ENCODE measurements around the gene RIN1. TPM values are rescaled to one million over a fixed set of nuclear protein-coding genes. Genes with fewer than 3 reads are reported as not detected.

The RIN1 gene
- total RNA-seq, 2 experiments from 2014 or later: 1.3 TPM

DNA sequence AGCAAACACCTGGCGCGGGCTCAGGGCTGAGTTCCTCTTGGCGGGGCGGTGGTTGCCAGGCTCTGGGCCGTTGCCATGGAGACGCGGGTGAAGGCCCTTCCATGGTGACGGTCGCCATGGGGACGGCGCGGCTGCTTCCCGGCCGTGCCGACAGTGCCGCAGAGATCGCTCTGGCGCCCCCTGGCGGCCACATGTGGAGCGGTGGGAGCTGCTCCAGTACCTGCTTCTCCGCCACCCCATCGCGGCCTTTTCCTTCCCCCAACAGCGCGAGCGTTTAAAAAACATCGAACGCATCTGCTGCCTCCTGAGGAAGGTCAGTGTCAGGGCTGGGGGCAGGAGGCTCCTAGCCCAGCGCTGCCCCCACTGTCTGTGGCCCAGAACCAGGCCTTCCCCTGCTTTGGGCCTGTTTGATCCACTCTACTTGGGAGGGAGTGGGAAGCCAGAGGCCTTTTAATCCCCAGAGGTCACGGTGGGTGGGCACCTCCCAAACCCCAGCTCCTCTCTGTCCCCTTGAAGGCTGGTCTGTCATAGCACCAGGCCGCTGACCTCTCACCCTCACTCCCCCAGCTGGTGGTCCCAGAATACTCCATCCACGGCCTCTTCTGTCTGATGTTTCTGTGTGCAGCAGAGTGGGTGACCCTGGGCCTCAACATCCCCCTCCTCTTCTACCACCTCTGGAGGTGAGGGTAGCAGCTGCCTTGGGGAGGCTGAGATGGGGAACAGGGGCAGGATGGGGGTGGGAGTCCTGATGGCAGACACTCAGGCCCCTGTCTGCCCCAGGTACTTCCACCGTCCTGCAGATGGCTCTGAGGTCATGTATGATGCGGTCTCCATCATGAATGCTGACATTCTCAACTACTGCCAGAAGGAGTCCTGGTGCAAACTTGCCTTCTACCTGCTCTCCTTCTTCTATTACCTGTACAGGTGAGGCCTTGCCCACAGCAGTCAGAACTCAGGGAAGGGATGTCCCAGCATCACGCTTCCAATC, 53.5 kb downstream of the RIN1 start:
- peaks cover 2% of the 10 kb centered on the region for H3K36me3 Mint-ChIP-seq (ENCODE audit: low read depth)
- ChIA-PET CTCF (interaction anchor here (0.7 to 6.3 kb wide), 15 partner anchors 8 to 284 kb away, joined by 3 to 64 read pairs (median 4); partner anchors contain the start of genes RAB1B and TMEM151A), POLR2A (interaction anchor here (0.6 to 3.3 kb wide), 4 partner anchors 11 to 60 kb away, joined by 3 to 16 read pairs (median 9); partner anchors contain the start of gene RAB1B)
- peaks cover 44% of the 10 kb centered on the region for H3K4me1 Mint-ChIP-seq (ENCODE audit: low read depth)
- H3K4me3 Mint-ChIP-seq: no peak overlapping the region
- peak; percentile 86 for ATAC-seq
- H3K27me3 Mint-ChIP-seq (ENCODE audit: low read depth): peaks cover 7% of the 10 kb centered on the region
- H3K9me3 Mint-ChIP-seq (ENCODE audit: insufficient read depth): no peaks in the 10 kb centered on the region
- H3K27ac Mint-ChIP-seq: peak overlapping the region; percentile 69
- peak; percentile 99 for DNase-seq

Other genes with a start within 250 kb of the RIN1 start
- gene KLC2, start 78.7 kb downstream of the RIN1 start, total RNA-seq: 10 to 100 TPM; 53.5 to 59.8 TPM
- gene RAB1B, start 67.8 kb downstream of the RIN1 start, total RNA-seq: 100 to 1,000 TPM; 160 to 170 TPM
- 1 to 10 TPM; 2.7 to 3.6 TPM for gene CNIH2, start 58.3 kb downstream of the RIN1 start, total RNA-seq
- gene YIF1A, start 47.3 kb downstream of the RIN1 start, total RNA-seq: 10 to 100 TPM; 46.6 to 58.6 TPM
- not detected for gene TMEM151A, start 44.5 kb downstream of the RIN1 start, total RNA-seq
- 10 to 100 TPM; 79.5 to 80.8 TPM for gene CD248, start 19.4 kb downstream of the RIN1 start, total RNA-seq
- 10 to 100 TPM; 53.2 to 57.1 TPM for gene BRMS1, start 8.7 kb upstream of the RIN1 start, total RNA-seq
- 1 to 10 TPM; 7.6 TPM for gene B4GAT1, start 11.2 kb upstream of the RIN1 start, total RNA-seq
- gene SLC29A2, start 35.3 kb upstream of the RIN1 start, total RNA-seq: 10 to 100 TPM; 10.0 to 11.1 TPM
- under 1 TPM; 0.18 to 0.34 TPM for gene NPAS4, start 84.6 kb upstream of the RIN1 start, total RNA-seq
- 100 to 1,000 TPM in 1 of 2 experiments, 10 to 100 TPM in 1; 93.7 to 100 TPM for gene MRPL11, start 102.4 kb upstream of the RIN1 start, total RNA-seq
- gene PELI3, start 130.5 kb upstream of the RIN1 start, total RNA-seq: 1 to 10 TPM; 5.1 to 5.8 TPM
- 10 to 100 TPM; 73.3 to 79.1 TPM for gene DPP3, start 144.0 kb upstream of the RIN1 start, total RNA-seq
- gene BBS1, start 174.2 kb upstream of the RIN1 start, total RNA-seq: 10 to 100 TPM; 10.6 to 14.0 TPM
- gene ZDHHC24, start 209.6 kb upstream of the RIN1 start, total RNA-seq: 10 to 100 TPM; 15.5 to 15.9 TPM
- gene ACTN3, start 210.5 kb upstream of the RIN1 start, total RNA-seq: not detected
- gene CTSF, start 232.2 kb upstream of the RIN1 start, total RNA-seq: under 1 TPM; 0.70 to 0.90 TPM